Caco-2 (cell line): ENCODE measurements around the gene TBCE. TPM values are rescaled to one million over a fixed set of nuclear protein-coding genes. Genes with fewer than 3 reads are reported as not detected.

Experiments used
- BruUV-seq: library from RNA; stranded (reverse); fragments of 400-500 nt; replicated peaks from 2 replicates; lab custom pipeline; 2021; lab: Mats Ljungman, UMichigan
- CTCF ChIA-PET: fragments of 300-600 bp; sonication (Branson Sonifier 250); formaldehyde crosslinking; loops from one replicate; lab custom pipeline; 2022; ENCODE audit warnings: antibody characterized with exemption; lab: Charles Lee
- POLR2A ChIA-PET: fragments of 300-600 bp; sonication (Branson Sonifier 250); formaldehyde crosslinking; loops from one replicate; lab custom pipeline; 2022; ENCODE audit warnings: antibody characterized with exemption; lab: Charles Lee
- DNase-seq, 2 experiments: peaks; one replicate each; pipeline versions ENCODE4 v3.0.0 to v3.0.0-alpha.2; 2020 to 2022
- H3K27me3 ChIP-seq: replicated peaks from 2 replicates; pipeline ENCODE4 v1.6.0; 2011; ENCODE audit warnings: low read length; ENCODE audit not compliant: control insufficient read depth, insufficient read depth
- H3K36me3 ChIP-seq: 2 replicates; pipeline ENCODE4 v1.5.1; 2011; ENCODE audit warnings: low read length; ENCODE audit not compliant: control insufficient read depth, insufficient read depth
- H3K4me1 ChIP-seq: fragments of 250-450 bp; sonication (Bioruptor Pico); 2 replicates; pipeline ENCODE4 v1.5.1; 2020; ENCODE audit warnings: mild to moderate bottlenecking
- H3K4me3 ChIP-seq: 2 replicates; pipeline ENCODE4 v1.5.1; 2011; ENCODE audit warnings: low read depth, mild to moderate bottlenecking, control low read depth, low read length
- H3K9me3 ChIP-seq: fragments of 250-450 bp; sonication (Bioruptor Pico); 2 replicates; pipeline ENCODE4 v1.5.1; 2020; ENCODE audit warnings: mild to moderate bottlenecking, moderate library complexity
- H3K27ac Mint-ChIP-seq: one replicate; pipeline ENCODE4 v1.8.0; 2022; ENCODE audit warnings: mixed read lengths; ENCODE audit not compliant: unreplicated experiment
- H3K27me3 Mint-ChIP-seq: one replicate; pipeline ENCODE4 v1.8.0; 2022; ENCODE audit warnings: mixed read lengths; ENCODE audit not compliant: insufficient read depth, unreplicated experiment
- H3K36me3 Mint-ChIP-seq: one replicate; pipeline ENCODE4 v1.8.0; 2022; ENCODE audit warnings: mild to moderate bottlenecking, mixed read lengths; ENCODE audit not compliant: insufficient read depth, unreplicated experiment
- H3K4me1 Mint-ChIP-seq: one replicate; pipeline ENCODE4 v1.8.0; 2022; ENCODE audit warnings: low read depth, mixed read lengths; ENCODE audit not compliant: unreplicated experiment
- H3K4me3 Mint-ChIP-seq: one replicate; pipeline ENCODE4 v1.8.0; 2022; ENCODE audit warnings: mild to moderate bottlenecking, moderate library complexity, mixed read lengths; ENCODE audit not compliant: unreplicated experiment
- H3K9me3 Mint-ChIP-seq: one replicate; pipeline ENCODE4 v1.8.0; 2022; ENCODE audit warnings: mixed read lengths; ENCODE audit not compliant: unreplicated experiment
- intact Hi-C: fragments of 100-400 bp; cut with micrococcal nuclease; formaldehyde crosslinking; loops from one replicate; pipeline ENCODE4 v1.10.0; 2022; ENCODE audit not compliant: unreplicated experiment
- total RNA-seq: library from RNA; stranded (reverse); gene quantifications from 2 replicates; pipeline ENCODE4 v1.2.3, GENCODE V29; 2022
- TF ChIP-seq, protein P1 (sequence below), 2 experiments: fragments of 200-600 bp in 1 of 2; IDR thresholded peaks; 1 replicate in 1 of 2; 2 replicates in 1 of 2; pipeline versions ENCODE4 v1.5.1 to v1.8.0; 2011 to 2022; ENCODE audit warnings: antibody characterized with exemption in 1 of 2, control low read depth in 1 of 2, inconsistent platforms in 1 of 2, low read depth in 1 of 2, low read length in 1 of 2, mild to moderate bottlenecking in 1 of 2, moderate library complexity in 1 of 2; ENCODE audit not compliant: insufficient read depth in 1 of 2, severe bottlenecking in 1 of 2, unreplicated experiment in 1 of 2

TBCE gene
- total RNA-seq, 1 experiment from 2014 or later = 40.0 TPM

DNA sequence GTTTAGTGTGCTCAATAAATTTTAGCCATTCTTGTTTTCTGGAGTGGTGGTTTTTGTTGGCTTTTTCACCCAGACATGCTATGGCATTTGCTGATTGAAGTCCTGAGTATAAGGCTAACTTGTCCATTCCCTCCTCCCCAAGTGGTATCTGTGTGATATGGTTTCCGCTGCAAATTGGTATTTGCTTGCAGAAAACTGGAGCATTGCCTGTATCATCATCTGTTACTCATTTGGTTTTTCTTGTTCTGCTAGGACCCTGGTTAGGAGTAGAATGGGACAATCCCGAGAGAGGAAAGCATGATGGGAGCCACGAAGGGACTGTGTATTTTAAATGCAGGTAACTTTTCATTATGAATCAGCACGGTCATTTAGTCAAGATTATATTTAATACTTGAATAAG is 34.0 kb downstream of the TBCE start:
- Mint-ChIP-seq H3K4me3 (no peak overlapping the region), H3K9me3 (no peaks in the 10 kb centered on the region), H3K27ac (no peak overlapping the region), H3K4me1 (peaks cover 7% of the 10 kb centered on the region), H3K36me3 (peaks cover 6% of the 10 kb centered on the region), H3K27me3 (no peaks in the 10 kb centered on the region)
- DNase-seq = no peak
- Histone ChIP-seq H3K4me1 (peaks cover 12% of the 10 kb centered on the region; the same call in 1 of the 2 replicates), H3K4me3 (no peak overlapping the region), H3K9me3 (no peaks in the 10 kb centered on the region), H3K27me3 (no peaks in the 10 kb centered on the region), H3K36me3 (no peaks in the 10 kb centered on the region)
- TF ChIP-seq, protein P1, sequence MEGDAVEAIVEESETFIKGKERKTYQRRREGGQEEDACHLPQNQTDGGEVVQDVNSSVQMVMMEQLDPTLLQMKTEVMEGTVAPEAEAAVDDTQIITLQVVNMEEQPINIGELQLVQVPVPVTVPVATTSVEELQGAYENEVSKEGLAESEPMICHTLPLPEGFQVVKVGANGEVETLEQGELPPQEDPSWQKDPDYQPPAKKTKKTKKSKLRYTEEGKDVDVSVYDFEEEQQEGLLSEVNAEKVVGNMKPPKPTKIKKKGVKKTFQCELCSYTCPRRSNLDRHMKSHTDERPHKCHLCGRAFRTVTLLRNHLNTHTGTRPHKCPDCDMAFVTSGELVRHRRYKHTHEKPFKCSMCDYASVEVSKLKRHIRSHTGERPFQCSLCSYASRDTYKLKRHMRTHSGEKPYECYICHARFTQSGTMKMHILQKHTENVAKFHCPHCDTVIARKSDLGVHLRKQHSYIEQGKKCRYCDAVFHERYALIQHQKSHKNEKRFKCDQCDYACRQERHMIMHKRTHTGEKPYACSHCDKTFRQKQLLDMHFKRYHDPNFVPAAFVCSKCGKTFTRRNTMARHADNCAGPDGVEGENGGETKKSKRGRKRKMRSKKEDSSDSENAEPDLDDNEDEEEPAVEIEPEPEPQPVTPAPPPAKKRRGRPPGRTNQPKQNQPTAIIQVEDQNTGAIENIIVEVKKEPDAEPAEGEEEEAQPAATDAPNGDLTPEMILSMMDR (IDR thresholded peaks at IDR 0.05; ENCODE audit: insufficient read depth in 1 of 2, low read depth in 1 of 2, low read length in 1 of 2, severe bottlenecking in 1 of 2, unreplicated experiment in 1 of 2) = no peak
- CTCF ChIA-PET = no interaction called here
- intact Hi-C loops = no loop called here
- POLR2A ChIA-PET = no interaction called here
- BruUV-seq = no TSS peak

GRCh38 chr1:235402457-235403200 is 35.4 kb downstream of the TBCE start:
- Mint-ChIP-seq H3K36me3 (peaks cover 6% of the 10 kb centered on the region), H3K9me3 (no peaks in the 10 kb centered on the region), H3K27me3 (no peaks in the 10 kb centered on the region), H3K4me3 (no peak overlapping the region), H3K27ac (peak overlapping the region; percentile 79), H3K4me1 (peaks cover 8% of the 10 kb centered on the region)
- peaks cover 8% of the 10 kb centered on the region; the same call in 1 of the 2 replicates for H3K4me1 ChIP-seq
- H3K9me3 ChIP-seq = no peaks in the 10 kb centered on the region
- CTCF ChIA-PET = interaction anchor here (0.6 kb wide), 1 partner anchor 30 kb away, joined by 4 read pairs; no protein-coding TSS in a partner anchor
- POLR2A ChIA-PET = no interaction called here
- BruUV-seq = no TSS peak
- DNase-seq = no peak
- TF ChIP-seq, protein P1 (IDR thresholded peaks at IDR 0.05; ENCODE audit: insufficient read depth in 1 of 2, low read depth in 1 of 2, low read length in 1 of 2, severe bottlenecking in 1 of 2, unreplicated experiment in 1 of 2) = no peak
- H3K27me3 ChIP-seq = no peaks in the 10 kb centered on the region
- intact Hi-C loops = no loop called here
- no peak overlapping the region for H3K4me3 ChIP-seq
- H3K36me3 ChIP-seq = no peaks in the 10 kb centered on the region

DNA sequence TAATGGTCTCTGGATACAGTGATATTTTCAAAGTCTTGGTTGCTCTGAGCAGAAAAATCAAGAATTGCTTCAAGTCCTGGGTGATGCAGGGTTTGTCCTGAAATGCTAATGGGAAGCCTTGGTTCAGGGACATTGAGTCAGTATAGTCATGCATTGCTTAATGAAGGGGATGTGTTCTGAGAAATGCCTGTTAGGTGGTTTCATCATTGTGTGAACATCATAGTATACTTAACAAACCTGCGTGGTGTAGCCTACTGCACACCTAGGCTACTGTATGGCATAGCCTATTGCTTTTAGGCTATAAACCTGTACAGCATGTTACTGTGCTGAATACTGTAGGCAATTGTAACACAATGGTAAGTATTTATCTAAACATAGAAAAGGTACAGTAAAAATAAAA is 36.4 kb downstream of the TBCE start:
- H3K9me3 ChIP-seq = no peaks in the 10 kb centered on the region
- TF ChIP-seq, protein P1 (IDR thresholded peaks at IDR 0.05; ENCODE audit: insufficient read depth in 1 of 2, low read depth in 1 of 2, low read length in 1 of 2, severe bottlenecking in 1 of 2, unreplicated experiment in 1 of 2) = no peak
- H3K36me3 Mint-ChIP-seq = peaks cover 6% of the 10 kb centered on the region
- BruUV-seq = no TSS peak
- intact Hi-C loops = no loop called here
- H3K4me1 Mint-ChIP-seq = peaks cover 18% of the 10 kb centered on the region
- DNase-seq = no peak
- H3K4me3 Mint-ChIP-seq = no peak overlapping the region
- POLR2A ChIA-PET = no interaction called here
- no peaks in the 10 kb centered on the region for H3K9me3 Mint-ChIP-seq
- H3K27me3 Mint-ChIP-seq = no peaks in the 10 kb centered on the region
- no peak overlapping the region for H3K27ac Mint-ChIP-seq
- no peaks in the 10 kb centered on the region for H3K36me3 ChIP-seq
- H3K27me3 ChIP-seq = no peaks in the 10 kb centered on the region
- peaks cover 16% of the 10 kb centered on the region for H3K4me1 ChIP-seq
- CTCF ChIA-PET = no interaction called here
- H3K4me3 ChIP-seq = no peak overlapping the region
